C4-2B (cell line): Measurements from ENCODE around the gene ZNF609.

Experiments
- ZFX ChIP-seq: fragments of 450-650 bp; IDR thresholded peaks from 2 replicates; pipeline ENCODE4 v1.6.1; 2017
- TF ChIP-seq, protein P1 (sequence below): fragments of 450-650 bp; conservative IDR thresholded peaks from 2 replicates; pipeline ENCODE4 v1.5.1; 2017; ENCODE audit warnings: mild to moderate bottlenecking

DNA sequence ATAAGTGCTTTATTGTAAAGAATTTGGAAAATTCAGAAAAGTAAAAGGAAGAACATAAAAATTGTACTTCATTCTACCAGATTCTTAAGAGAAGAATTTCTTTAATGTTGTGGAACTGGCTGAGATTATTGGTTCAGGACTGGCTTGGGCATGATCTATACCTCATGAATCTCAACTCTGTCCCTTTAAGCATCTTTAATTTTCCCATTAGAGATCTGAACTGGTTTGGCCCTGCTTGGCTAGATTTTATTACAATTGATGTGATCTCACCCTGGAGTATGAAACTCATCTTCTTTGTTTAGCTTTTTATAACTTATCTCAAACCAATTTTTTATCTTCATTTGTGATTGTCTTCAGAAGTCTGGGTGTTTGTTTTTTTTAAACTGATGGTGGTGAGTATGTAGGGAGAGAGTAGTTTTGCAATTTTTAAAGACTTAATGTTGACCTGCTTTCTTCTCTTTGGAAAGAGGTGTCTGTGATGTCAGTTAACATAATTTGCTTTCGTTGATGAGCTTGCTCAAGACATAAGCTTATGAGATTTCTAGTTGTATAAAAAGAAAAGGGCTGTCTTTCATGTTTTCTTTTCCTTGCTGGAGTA lies 61.9 kb downstream of the ZNF609 start:
- TF ChIP-seq, protein P1, sequence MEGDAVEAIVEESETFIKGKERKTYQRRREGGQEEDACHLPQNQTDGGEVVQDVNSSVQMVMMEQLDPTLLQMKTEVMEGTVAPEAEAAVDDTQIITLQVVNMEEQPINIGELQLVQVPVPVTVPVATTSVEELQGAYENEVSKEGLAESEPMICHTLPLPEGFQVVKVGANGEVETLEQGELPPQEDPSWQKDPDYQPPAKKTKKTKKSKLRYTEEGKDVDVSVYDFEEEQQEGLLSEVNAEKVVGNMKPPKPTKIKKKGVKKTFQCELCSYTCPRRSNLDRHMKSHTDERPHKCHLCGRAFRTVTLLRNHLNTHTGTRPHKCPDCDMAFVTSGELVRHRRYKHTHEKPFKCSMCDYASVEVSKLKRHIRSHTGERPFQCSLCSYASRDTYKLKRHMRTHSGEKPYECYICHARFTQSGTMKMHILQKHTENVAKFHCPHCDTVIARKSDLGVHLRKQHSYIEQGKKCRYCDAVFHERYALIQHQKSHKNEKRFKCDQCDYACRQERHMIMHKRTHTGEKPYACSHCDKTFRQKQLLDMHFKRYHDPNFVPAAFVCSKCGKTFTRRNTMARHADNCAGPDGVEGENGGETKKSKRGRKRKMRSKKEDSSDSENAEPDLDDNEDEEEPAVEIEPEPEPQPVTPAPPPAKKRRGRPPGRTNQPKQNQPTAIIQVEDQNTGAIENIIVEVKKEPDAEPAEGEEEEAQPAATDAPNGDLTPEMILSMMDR, result no peak
- TF ChIP-seq ZFX, result no peak
